CD4-positive, alpha-beta T cell treated with Interleukin-1 beta for 1 hour (primary cell): Measurements from ENCODE around the gene MPZL1.
A peak's percentile ranks its signal among the peaks of the same experiment; 100 is the strongest.

Experiments used
- DNase-seq, 2 donors: peaks; one replicate each; pipeline ENCODE4 v3.0.0-alpha.2; 2020 to 2022

MPZL1 gene

GRCh38 chr1:167721617-167722151 lies at the start of gene MPZL1:
Gene MPZL1 (plus strand): TSS chr1:167721982. CDS start chr1:167722152, 170 bp downstream.
- peak; percentile 91 to 93 for DNase-seq

GRCh38 chr1:167672831-167673230 lies 49.0 kb upstream of the MPZL1 start:
- no peak for DNase-seq

GRCh38 chr1:167673265-167673664 lies 48.5 kb upstream of the MPZL1 start:
- DNase-seq, result no peak

- no peak for DNase-seq
Observed at GRCh38 chr1:167674156-167674555, 47.6 kb upstream of the MPZL1 start.

GRCh38 chr1:167675440-167675839 lies 46.3 kb upstream of the MPZL1 start:
- DNase-seq, result no peak

GRCh38 chr1:167676205-167676915 lies 45.4 kb upstream of the MPZL1 start:
- DNase-seq, result no peak

GRCh38 chr1:167676916-167677848 lies 44.6 kb upstream of the MPZL1 start:
- DNase-seq, result no peak

GRCh38 chr1:167678422-167678821 lies 43.4 kb upstream of the MPZL1 start:
- no peak for DNase-seq

- no peak for DNase-seq
Observed at GRCh38 chr1:167678838-167679237, 42.9 kb upstream of the MPZL1 start.

- DNase-seq, result no peak
Observed at GRCh38 chr1:167679714-167680113, 42.1 kb upstream of the MPZL1 start.

- no peak for DNase-seq
Observed at GRCh38 chr1:167681024-167681423, 40.8 kb upstream of the MPZL1 start.

GRCh38 chr1:167681451-167682098 lies 40.2 kb upstream of the MPZL1 start:
- no peak for DNase-seq

- no peak for DNase-seq
Observed at GRCh38 chr1:167683226-167683625, 38.6 kb upstream of the MPZL1 start.

- no peak for DNase-seq
Observed at GRCh38 chr1:167683641-167684502, 37.9 kb upstream of the MPZL1 start.

GRCh38 chr1:167685844-167686243 lies 35.9 kb upstream of the MPZL1 start:
- no peak for DNase-seq

GRCh38 chr1:167687919-167688519 lies 33.8 kb upstream of the MPZL1 start:
- DNase-seq, result peak; percentile 71 to 83

GRCh38 chr1:167689567-167689920 lies 32.2 kb upstream of the MPZL1 start:
- DNase-seq, result no peak

GRCh38 chr1:167690053-167690452 lies 31.7 kb upstream of the MPZL1 start:
- no peak for DNase-seq

GRCh38 chr1:167693425-167694045 lies 28.2 kb upstream of the MPZL1 start:
- DNase-seq, result no peak

GRCh38 chr1:167694691-167695090 lies 27.1 kb upstream of the MPZL1 start:
- no peak for DNase-seq

GRCh38 chr1:167695147-167695546 lies 26.6 kb upstream of the MPZL1 start:
- no peak for DNase-seq
